B cell (primary cell): ENCODE measurements around the gene RNF217. TPM values are rescaled to one million over a fixed set of nuclear protein-coding genes. Genes with fewer than 3 reads are reported as not detected.

ENCODE experiments used
- ATAC-seq: fragments of 200-7000 bp; cut with Tn5 transposase; one replicate; pipeline ENCODE4 v1.10.0; 2021; ENCODE audit warnings: low read depth, mild to moderate bottlenecking, moderate number of reproducible peaks, moderate library complexity
- CTCF ChIA-PET: fragments of 350-600 bp; sonication (Branson Sonifier 250); formaldehyde crosslinking; loops from one replicate; lab custom pipeline; 2021; ENCODE audit warnings: antibody characterized with exemption, inconsistent platforms; lab: Charles Lee
- POLR2A ChIA-PET: fragments of 350-600 bp; sonication (Branson Sonifier 250); formaldehyde crosslinking; loops from one replicate; lab custom pipeline; 2021; ENCODE audit warnings: antibody characterized with exemption; lab: Charles Lee
- DNase-seq: peaks from one replicate; pipeline ENCODE4 v3.0.0; 2013
- H2AFZ ChIP-seq: 2 replicates; pipeline ENCODE4 v1.6.1; 2012; ENCODE audit warnings: mild to moderate bottlenecking, low read depth, low read length; ENCODE audit not compliant: insufficient read depth, poor library complexity, severe bottlenecking
- H3K27ac ChIP-seq, 2 donors: 1 replicate in 1 of 2; 2 replicates in 1 of 2; pipeline ENCODE4 v1.5.1; 2012 to 2013; ENCODE audit warnings: low read length in 2 of 2, mild to moderate bottlenecking in 2 of 2, moderate library complexity in 1 of 2
- H3K27me3 ChIP-seq, 4 experiments: fragments of 200-600 bp in 1 of 4; sonication (generic) in 1 of 4; replicated peaks in 1 of 4; 1 replicate in 2 of 4; 2 replicates in 2 of 4; pipeline versions ENCODE4 v1.6.1 to v1.7.0; 2013 to 2016; ENCODE audit warnings: low read length in 3 of 4, mild to moderate bottlenecking in 2 of 4, mixed read lengths in 1 of 4, moderate library complexity in 1 of 4; ENCODE audit not compliant: insufficient read depth in 4 of 4, control insufficient read depth in 3 of 4; ENCODE audit errors: control extremely low read depth in 1 of 4
- H3K36me3 ChIP-seq, 2 experiments: replicated peaks in 1 of 2; 1 replicate in 1 of 2; 2 replicates in 1 of 2; pipeline versions ENCODE4 v1.6.1 to v1.7.1; 2013; ENCODE audit warnings: low read length in 1 of 2; ENCODE audit not compliant: insufficient read depth in 2 of 2, control insufficient read depth in 1 of 2; ENCODE audit errors: control extremely low read depth in 1 of 2, extremely low read depth in 1 of 2
- H3K4me1 ChIP-seq, 2 donors: fragments of 200-600 bp in 1 of 2; sonication (generic) in 1 of 2; 1 replicate in 1 of 2; 2 replicates in 1 of 2; pipeline versions ENCODE4 v1.5.1 to v1.6.1; 2013 to 2017; ENCODE audit warnings: low read length in 2 of 2; ENCODE audit not compliant: control insufficient read depth in 2 of 2, insufficient read depth in 2 of 2
- H3K4me2 ChIP-seq: replicated peaks from 2 replicates; pipeline ENCODE3; 2012; ENCODE audit warnings: mild to moderate bottlenecking, low read depth, low read length; ENCODE audit not compliant: poor library complexity, severe bottlenecking
- H3K4me3 ChIP-seq, 5 experiments: fragments of 200-600 bp in 1 of 5; sonication (generic) in 1 of 5; 1 replicate in 3 of 5; 2 replicates in 2 of 5; pipeline versions ENCODE4 v1.5.1 to v1.7.0; 2011 to 2016; ENCODE audit warnings: low read length in 4 of 5, mild to moderate bottlenecking in 4 of 5, low read depth in 2 of 5, control low read depth in 1 of 5, moderate library complexity in 1 of 5; ENCODE audit not compliant: insufficient read depth in 1 of 5; ENCODE audit errors: control extremely low read depth in 1 of 5, extremely low read depth in 1 of 5
- H3K79me2 ChIP-seq: fragments of 200-600 bp; sonication (generic); one replicate; pipeline ENCODE4 v1.6.0; 2016; ENCODE audit warnings: low read length; ENCODE audit not compliant: control insufficient read depth, insufficient read depth
- H3K9ac ChIP-seq: fragments of 200-600 bp; sonication (generic); 2 replicates; pipeline ENCODE4 v1.6.1; 2017; ENCODE audit warnings: mild to moderate bottlenecking, low read length, moderate library complexity
- H3K9me3 ChIP-seq, 3 donors: one replicate each; pipeline versions ENCODE4 v1.6.1 to v1.7.1; 2013; ENCODE audit warnings: low read length in 2 of 3; ENCODE audit not compliant: control insufficient read depth in 2 of 3, insufficient read depth in 1 of 3; ENCODE audit errors: control extremely low read depth in 1 of 3
- H4K20me1 ChIP-seq: 2 replicates; pipeline ENCODE4 v1.6.0; 2012; ENCODE audit warnings: mild to moderate bottlenecking, low read length; ENCODE audit not compliant: insufficient read depth, control insufficient read depth, poor library complexity, severe bottlenecking
- H3K27ac Mint-ChIP-seq: one replicate; pipeline ENCODE4 v1.8.0; 2021; ENCODE audit warnings: mixed read lengths
- H3K27me3 Mint-ChIP-seq: one replicate; pipeline ENCODE4 v1.8.0; 2021; ENCODE audit warnings: mixed read lengths
- H3K4me1 Mint-ChIP-seq: one replicate; pipeline ENCODE4 v1.8.0; 2021; ENCODE audit warnings: mixed read lengths
- H3K4me3 Mint-ChIP-seq: one replicate; pipeline ENCODE4 v1.8.0; 2021; ENCODE audit warnings: mixed read lengths
- H3K9me3 Mint-ChIP-seq: one replicate; pipeline ENCODE4 v1.8.0; 2022; ENCODE audit warnings: mixed read lengths; ENCODE audit not compliant: insufficient read depth
- EZH2 ChIP-seq: IDR thresholded peaks from 2 replicates; pipeline ENCODE4 v1.6.1; 2012; ENCODE audit warnings: borderline replicate concordance, low read depth, mild to moderate bottlenecking, moderate library complexity, low read length; ENCODE audit not compliant: insufficient read depth, poor library complexity, severe bottlenecking
- WGBS: methylation state at CpG from one replicate; pipeline ENCODE4 v1.1.5; 2013; ENCODE audit warnings: missing lambda C conversion rate; ENCODE audit not compliant: insufficient coverage; 5-methylcytosine and 5-hydroxymethylcytosine counted together
- intact Hi-C: fragments of 100-400 bp; cut with micrococcal nuclease; formaldehyde crosslinking; loops from one replicate; pipeline ENCODE4 v1.10.0; 2022
- polyA plus RNA-seq: library from polyadenylated mRNA; depleted of rRNA; stranded (reverse); fragments of >200 nt; gene quantifications from 2 replicates; pipeline ENCODE4 v1.2.3, GENCODE V29; 2012
- total RNA-seq, 2 donors: library from RNA; stranded (reverse); fragments of 120-200 nt in 1 of 2; gene quantifications; 1 replicate in 1 of 2; 2 replicates in 1 of 2; pipeline versions ENCODE4 v1.2.3 to v1.2.4, GENCODE V29; 2013 to 2022
- TF ChIP-seq, protein P1 (sequence below): fragments of 200-600 bp; IDR thresholded peaks from one replicate; pipeline ENCODE4 v1.8.0; 2022; ENCODE audit warnings: antibody characterized with exemption, mild to moderate bottlenecking

RNF217 gene
- total and polyA plus RNA-seq, 2 donors (not counting 1 experiment from before 2014, with no cell fraction given) = 0.03 TPM; not detected in 1

DNA sequence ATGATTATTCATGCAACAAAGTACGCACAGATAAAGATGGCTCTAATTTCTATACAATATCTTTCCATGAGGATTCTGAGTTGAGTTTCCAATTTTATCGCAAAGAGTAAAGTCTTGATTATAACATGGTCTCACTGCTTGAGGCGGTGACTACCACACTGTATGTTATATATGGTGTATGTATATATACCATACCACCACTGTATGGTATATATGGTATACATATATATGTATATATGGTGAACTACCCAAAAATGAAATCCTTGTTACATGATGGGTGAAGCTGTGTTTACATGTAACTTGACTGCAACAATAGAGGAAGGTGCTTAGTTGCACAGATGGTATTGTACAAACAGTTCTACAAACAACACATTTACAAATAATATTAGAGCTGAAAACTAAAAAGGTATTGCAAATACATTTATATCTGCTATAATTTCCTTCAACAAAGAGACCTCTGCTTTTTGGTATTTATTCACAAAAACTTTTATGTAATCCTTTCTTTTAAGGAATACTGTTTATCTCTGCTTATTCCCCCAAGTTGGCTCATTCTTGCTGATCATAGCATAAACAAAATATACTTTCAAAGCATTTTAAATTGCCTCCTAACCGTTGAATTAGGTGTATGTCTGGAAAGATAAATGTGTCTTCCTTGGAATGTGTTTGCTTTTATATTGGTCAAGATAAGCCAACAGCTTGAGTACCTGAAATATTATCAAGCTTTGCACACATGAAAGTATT lies 113.7 kb downstream of the RNF217 start:
- WGBS = no CpG with 5 or more reads among the region's 4 CpGs
- ChIA-PET POLR2A (no interaction called here), CTCF (no interaction called here)
- Histone ChIP-seq H4K20me1 (no peaks in the 10 kb centered on the region), H3K4me3 (no peak overlapping the region), H3K79me2 (no peaks in the 10 kb centered on the region), H3K9ac (no peak overlapping the region), H3K4me1 (no peaks in the 10 kb centered on the region), H3K4me2 (no peak overlapping the region), H3K27me3 (no peaks in the 10 kb centered on the region), H3K27ac (no peak overlapping the region), H3K9me3 (no peaks in the 10 kb centered on the region), H2AFZ (no peak overlapping the region), H3K36me3 (no peaks in the 10 kb centered on the region)
- H3K27me3 Mint-ChIP-seq = no peaks in the 10 kb centered on the region
- TF ChIP-seq EZH2 = no peak
- TF ChIP-seq, protein P1, sequence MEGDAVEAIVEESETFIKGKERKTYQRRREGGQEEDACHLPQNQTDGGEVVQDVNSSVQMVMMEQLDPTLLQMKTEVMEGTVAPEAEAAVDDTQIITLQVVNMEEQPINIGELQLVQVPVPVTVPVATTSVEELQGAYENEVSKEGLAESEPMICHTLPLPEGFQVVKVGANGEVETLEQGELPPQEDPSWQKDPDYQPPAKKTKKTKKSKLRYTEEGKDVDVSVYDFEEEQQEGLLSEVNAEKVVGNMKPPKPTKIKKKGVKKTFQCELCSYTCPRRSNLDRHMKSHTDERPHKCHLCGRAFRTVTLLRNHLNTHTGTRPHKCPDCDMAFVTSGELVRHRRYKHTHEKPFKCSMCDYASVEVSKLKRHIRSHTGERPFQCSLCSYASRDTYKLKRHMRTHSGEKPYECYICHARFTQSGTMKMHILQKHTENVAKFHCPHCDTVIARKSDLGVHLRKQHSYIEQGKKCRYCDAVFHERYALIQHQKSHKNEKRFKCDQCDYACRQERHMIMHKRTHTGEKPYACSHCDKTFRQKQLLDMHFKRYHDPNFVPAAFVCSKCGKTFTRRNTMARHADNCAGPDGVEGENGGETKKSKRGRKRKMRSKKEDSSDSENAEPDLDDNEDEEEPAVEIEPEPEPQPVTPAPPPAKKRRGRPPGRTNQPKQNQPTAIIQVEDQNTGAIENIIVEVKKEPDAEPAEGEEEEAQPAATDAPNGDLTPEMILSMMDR = no peak
- ATAC-seq = no peak
- DNase-seq = no peak
- no peak overlapping the region for H3K4me3 Mint-ChIP-seq
- no peaks in the 10 kb centered on the region for H3K4me1 Mint-ChIP-seq
- intact Hi-C loops = no loop called here
- H3K9me3 Mint-ChIP-seq = no peaks in the 10 kb centered on the region
- no peak overlapping the region for H3K27ac Mint-ChIP-seq

DNA sequence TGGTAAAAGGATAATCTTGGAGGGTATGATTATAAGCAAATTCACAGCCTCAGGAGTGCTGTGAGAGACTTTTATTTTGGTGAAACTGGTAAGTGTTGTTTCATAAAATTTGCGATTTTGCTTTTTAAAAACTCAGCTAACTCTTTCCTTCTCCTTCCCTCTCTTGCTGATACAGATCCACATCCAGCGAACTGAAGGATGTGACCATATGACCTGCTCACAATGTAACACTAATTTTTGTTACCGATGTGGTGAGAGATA lies 114.2 kb downstream of the RNF217 start:
- no peaks in the 10 kb centered on the region for H3K4me1 ChIP-seq
- no peaks in the 10 kb centered on the region for H3K27me3 ChIP-seq
- no peaks in the 10 kb centered on the region for H4K20me1 ChIP-seq
- no peak overlapping the region for H3K4me3 ChIP-seq
- no peak overlapping the region for H3K27ac ChIP-seq
- Mint-ChIP-seq H3K27ac (no peak overlapping the region), H3K4me3 (no peak overlapping the region), H3K9me3 (no peaks in the 10 kb centered on the region), H3K27me3 (no peaks in the 10 kb centered on the region), H3K4me1 (no peaks in the 10 kb centered on the region)
- intact Hi-C loops = no loop called here
- CTCF ChIA-PET = no interaction called here
- no peak overlapping the region for H3K9ac ChIP-seq
- no peak for TF ChIP-seq EZH2
- TF ChIP-seq, protein P1 = no peak
- POLR2A ChIA-PET = no interaction called here
- no peak overlapping the region for H2AFZ ChIP-seq
- no peaks in the 10 kb centered on the region for H3K9me3 ChIP-seq
- H3K79me2 ChIP-seq = no peaks in the 10 kb centered on the region
- no peaks in the 10 kb centered on the region for H3K36me3 ChIP-seq
- H3K4me2 ChIP-seq = no peak overlapping the region
- WGBS = 94% methylated on average over 2 of the region's 3 CpGs
- no peak for DNase-seq
- no peak for ATAC-seq
